ENCODE data around the gene HLCS.

Gene HLCS

DNA sequence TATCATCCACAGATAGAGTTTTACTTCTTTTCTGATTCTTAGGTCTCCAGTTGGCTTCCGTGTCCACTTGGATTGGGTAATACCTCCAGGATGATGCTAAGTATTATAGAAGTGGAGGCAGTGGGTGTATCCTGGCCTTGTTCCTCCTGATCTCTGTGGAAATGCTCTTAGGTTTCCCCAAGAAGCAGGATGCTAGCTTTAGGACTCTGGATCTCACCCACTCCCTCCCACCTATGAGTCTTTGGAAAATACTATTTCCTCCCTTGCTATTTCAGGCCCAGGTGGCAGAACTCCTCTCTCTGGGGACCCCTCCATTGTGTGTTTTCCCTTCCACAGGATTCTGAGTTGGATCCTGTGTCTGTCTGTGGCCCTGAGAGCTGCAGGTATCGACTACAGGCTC is 180.9 kb downstream of the HLCS start:
- in situ Hi-C loops (cut with MboI; ENCODE audit: low sequenced_read_pairs) = no loop called here

DNA sequence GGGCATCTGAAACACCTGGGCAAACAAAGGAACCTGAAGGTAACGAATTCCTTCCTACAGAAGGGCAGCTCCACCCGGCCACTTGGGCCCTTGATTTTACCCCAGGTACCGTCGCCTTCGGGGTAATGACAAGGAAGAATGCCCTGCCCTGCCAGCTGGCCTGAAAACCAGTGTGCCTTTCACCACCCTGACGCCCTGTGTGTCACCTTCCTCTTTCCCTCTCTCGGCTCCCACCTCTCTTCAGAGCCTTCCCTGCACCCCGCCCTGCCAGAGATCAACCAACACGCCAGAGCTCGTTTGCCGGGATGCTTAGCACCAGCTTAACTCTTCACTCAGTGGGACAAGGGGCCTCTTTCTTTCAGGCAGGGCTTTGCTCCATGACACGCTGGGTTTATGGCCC is 181.5 kb downstream of the HLCS start:
- in situ Hi-C loops (cut with MboI; ENCODE audit: low sequenced_read_pairs) = no loop called here

DNA sequence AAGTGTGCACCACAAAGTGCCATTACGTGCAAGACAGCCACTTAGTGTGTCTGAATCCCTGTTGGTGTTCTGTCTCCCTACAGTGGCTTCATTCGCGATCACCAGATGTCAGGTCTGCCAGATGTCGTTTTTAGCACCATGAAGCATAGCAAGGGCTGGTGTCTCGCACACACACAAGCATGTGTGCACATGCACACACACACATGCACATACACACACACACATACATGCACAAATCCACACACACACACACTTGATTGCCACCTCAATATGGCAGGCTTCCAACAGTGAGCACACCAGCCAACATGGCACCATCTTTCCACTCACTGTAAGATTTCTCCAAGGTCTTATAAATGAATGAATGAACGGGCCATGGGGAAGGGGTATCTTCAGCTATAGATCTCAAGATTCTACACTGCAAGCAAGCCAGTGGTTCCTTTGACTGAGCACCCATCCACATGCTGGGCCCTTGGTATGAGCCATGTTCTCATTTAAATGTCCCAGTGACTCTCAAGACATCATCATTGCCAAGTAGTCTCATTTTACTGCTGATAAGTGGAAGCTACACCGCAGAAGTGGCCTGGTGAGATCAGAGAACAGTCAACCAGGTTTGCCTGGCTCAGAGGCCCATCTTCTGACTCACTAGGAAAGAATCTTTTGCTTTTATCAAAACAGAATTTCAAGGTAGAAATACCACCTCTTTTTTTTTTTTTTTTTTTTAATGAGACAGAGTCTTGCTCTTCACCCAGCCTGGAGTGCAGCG is 182.7 kb downstream of the HLCS start:
- in situ Hi-C loops (cut with MboI; ENCODE audit: low sequenced_read_pairs) = no loop called here

DNA sequence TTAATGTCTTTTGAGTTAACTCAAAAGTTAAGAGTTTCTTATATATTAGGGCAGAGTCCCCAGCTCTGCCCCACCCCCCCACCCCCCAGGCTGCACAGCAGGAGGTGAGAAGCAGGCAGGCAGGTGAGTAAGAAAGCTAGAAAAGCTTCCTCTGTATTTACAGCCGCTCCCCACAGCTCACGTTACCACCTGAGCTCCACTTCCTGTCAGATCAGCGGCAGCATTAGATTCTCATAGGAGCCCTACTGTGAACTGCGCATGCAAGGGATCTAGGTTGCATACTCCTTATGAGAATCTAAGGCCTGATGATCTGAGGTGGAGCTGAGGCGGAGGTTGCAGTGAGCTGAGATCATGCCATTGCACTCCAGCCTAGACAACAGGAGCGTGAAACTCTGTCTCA is 185.6 kb downstream of the HLCS start:
- in situ Hi-C loops (cut with MboI; ENCODE audit: low sequenced_read_pairs) = no loop called here

DNA sequence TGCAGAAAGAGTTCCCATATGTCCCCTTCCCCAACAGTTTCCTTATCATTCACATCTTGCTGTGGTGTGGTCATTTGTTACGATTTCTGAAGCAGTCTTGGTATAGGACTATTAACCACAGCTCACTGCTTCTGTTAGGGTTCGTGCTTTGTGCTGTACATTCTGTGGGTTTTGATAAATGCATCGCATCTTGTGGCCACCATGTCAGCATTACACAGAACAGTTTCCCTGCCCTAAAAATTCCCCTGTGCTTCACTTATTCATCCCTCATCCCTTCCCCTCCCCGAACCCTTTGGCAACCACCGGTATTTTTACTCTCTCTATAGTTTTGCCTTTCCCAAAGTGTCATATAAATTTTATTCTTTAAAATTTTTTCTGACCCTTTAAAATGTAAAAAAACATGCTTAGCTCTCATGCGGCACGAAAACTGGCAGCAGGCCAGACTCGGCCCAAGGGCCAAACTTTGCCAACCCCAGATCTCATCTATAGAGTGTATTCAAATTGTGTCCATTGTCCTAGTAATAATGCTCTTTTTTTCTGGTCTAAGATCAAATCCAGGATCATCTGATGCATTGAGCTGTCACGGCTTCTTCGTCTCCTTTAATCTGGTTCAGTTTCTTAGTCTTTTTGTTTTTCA is 189.4 kb downstream of the HLCS start:
- in situ Hi-C loops (cut with MboI; ENCODE audit: low sequenced_read_pairs) = no loop called here

DNA sequence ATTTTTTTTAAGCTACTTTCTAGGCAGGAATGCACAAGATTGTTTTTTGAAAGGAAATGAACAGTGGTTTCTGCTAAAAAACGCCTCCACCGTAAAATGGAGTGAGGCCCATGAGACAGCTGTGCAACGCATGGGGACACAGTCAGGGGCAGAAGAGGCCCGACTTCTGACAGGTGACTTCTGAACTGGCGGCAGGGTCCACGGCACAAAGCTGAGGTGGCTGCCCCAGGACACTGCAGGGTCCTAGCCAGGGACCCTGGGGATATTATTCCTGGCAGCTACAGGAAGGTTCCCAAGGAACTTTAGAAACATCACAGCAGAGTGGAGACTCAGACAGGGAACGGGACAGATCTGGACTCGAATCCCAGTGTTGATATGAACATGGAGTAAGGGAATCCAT is 192.5 kb downstream of the HLCS start:
- in situ Hi-C loops (cut with MboI; ENCODE audit: low sequenced_read_pairs) = no loop called here

DNA sequence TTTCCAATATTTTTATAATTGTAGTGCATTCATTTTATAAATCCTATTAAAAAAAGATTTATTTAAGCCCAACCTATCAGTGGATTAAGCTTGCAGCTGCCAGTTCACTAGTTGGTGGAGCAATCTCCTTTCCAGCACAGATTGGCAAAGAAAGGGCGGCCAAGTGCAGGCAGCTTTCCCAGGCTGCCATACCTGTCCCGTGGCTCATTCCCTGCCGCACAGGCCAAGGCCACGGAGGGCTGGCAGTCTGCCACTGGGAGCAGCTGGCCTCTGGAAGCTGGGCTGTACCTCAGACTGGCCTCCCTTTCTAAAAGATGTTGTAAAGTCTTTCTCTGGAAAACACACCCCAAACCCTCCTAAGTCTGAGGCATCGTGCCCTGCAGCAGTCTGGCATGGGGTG is 193.4 kb downstream of the HLCS start:
- in situ Hi-C loops (cut with MboI; ENCODE audit: low sequenced_read_pairs) = no loop called here

DNA sequence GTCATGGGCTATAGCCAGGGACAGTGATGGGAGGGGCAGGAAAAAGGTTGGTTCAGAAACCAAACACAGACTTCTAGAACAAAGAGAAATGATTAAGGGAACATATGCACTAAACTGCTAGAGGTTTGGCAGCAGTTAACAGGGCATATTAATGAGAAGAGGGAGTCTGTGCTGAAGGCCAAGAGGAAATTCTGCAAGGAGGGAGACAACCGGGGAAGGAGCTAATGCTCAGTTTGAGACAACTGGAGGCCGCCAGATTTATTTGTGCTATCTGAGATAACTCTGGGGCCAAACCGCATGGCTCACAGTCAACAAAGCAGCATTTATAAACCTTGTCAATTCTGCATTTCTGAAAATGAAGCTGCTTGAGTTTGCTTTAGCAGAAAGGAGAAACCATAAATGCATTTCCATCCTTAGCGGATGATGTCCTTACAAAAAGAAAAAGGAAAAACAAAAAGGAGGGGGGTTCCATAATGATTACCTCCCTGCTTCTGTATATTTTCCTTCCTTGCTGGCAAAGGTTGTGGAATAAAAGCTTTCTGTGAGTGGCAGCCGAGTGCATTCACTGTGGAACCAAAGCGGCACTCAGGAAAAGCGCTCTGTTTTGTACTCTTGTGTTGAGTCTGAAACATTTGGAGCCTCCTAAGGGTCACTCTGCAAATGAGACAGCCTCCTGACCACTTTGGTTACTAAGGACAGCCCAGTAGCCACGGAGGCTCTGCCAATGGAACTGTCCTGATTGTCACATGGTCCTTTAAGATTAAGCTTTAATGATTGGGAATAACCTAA is 197.2 kb downstream of the HLCS start:
- in situ Hi-C loops (cut with MboI; ENCODE audit: low sequenced_read_pairs) = no loop called here

DNA sequence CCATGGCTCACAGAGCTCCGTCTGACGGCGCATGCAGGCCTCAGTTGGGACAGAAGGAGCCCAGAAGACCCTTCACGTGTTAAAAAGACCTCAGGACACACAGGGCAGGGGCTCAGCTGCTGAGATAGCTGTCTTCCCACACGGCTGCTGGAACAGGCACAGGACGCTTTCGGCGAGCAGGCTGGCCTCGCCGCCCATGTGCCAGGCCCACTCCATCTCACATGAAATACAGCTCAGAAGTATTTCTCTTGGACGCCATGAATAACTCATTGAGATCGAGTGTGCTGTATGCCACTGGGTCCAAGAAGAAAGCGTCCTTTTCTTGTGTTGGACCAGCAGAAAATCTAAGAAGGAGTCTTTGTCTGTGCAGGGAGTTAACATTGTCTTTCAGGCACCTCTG is 198.0 kb downstream of the HLCS start:
- in situ Hi-C loops (cut with MboI; ENCODE audit: low sequenced_read_pairs) = no loop called here

DNA sequence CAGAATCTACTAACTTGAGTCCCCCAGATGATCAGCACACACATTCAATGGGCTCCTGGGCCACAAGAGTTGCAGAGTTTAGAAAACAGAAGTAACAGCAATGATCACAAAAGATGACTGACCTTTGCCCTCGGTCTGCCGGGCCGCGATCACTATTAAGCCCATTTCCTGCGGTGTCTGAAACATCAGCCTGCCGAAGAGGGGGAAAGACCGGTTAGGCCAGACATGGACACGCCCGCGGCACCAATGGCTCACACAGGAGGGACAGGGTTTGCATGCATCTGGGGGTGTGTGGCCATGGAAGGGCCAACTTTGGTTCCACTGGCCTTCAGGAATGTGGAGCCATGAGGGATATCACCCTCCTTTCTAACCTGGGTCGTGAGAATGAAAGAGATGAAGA is 199.4 kb downstream of the HLCS start:
- in situ Hi-C loops (cut with MboI; ENCODE audit: low sequenced_read_pairs) = no loop called here

DNA sequence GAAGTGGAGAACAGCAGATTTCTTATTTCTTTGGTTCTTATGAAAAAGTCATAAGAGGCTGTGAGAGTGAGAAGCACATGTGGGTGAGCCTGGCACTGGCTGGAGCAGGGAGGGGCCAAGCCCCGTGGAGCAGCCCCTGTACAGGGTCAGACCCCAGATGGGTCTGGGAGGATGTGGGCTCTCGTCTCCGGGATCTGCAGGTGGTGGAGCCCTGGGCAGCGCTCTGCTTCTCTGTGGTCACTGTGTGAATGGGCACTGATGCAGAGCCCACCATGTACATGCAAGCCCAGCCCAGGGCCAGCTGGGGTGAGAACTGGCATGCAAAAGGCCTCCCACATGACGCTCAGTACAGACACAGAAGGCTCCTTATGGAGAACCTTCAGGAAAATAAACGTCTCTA is 200.0 kb downstream of the HLCS start:
- in situ Hi-C loops (cut with MboI; ENCODE audit: low sequenced_read_pairs) = no loop called here

DNA sequence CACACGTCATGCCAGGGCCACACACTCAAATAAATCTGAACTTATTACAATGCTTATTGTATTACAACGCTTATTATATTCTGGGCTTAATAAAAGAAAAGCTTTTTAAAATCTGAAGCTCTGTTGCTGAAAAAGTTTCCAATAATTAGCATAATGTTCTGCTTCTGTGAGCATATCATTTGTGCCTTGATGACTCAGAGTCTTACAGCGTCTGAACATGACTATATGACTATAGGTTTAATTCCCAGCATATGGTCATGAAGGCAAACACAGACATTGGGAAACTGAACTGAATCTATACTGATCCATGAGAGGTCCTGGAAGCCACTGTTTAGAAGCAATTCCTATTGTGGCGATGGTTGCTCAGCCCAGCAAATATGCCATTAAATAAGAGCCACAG is 201.2 kb downstream of the HLCS start:
- in situ Hi-C loops (cut with MboI; ENCODE audit: low sequenced_read_pairs) = no loop called here

DNA sequence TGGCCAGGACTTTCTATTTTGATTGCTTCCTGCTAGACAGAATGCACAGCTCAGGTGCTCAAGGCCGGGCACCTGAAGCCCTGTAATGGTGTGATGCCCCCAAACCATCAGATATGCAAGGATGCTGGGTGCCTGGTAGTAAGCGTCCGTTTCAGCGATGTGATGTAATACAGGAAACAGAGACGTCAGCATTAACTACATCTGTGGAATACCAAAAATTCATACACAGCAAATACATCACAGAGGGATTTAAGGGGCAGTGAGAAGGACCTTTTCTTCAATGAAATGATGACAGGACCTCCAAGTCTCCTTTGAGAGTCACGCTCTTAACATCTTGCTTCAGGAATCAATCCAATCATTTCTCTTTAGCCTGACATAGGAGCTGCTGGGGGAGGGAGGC is 203.2 kb downstream of the HLCS start:
- in situ Hi-C loops (cut with MboI; ENCODE audit: low sequenced_read_pairs) = no loop called here

DNA sequence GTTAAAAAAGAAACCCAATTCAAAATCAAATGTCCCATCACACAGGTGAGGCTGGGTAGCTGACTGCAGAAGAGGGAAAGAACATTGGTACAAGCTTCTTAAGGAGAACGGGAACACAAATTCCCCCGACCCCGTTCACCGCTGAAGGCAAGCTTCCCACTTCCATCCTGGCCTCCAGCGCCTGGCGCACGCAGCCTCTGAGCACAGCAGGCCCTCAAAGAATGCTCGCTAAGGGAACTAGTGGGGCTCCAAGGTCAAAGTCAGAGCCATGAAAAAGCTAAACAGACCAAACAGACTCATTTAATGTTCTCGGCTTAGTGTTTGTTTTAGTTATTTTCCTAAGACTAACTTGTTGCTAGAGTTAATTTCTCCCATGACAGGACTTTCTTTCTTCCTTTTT is 203.8 kb downstream of the HLCS start:
- in situ Hi-C loops (cut with MboI; ENCODE audit: low sequenced_read_pairs) = no loop called here

DNA sequence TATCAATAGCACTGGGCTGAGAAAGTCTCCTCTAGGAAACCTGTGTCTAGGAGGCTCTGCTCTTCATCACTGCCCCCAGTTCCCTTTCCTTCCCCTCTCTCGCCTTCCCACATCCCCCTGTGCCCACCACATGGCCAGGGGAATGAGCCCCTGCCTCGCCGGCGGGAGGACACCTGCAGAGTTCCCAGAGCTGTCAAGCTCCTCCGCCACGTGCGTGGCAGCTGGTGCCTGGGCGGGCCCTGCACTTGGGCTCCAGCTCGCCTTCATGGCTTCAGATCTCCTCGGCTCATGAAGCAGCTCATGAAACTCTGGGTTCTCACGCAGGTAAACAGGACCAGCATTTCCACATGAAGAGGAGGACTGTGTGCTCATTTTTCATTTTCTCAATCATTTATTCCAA is 204.8 kb downstream of the HLCS start:
- in situ Hi-C loops (cut with MboI; ENCODE audit: low sequenced_read_pairs) = no loop called here

DNA sequence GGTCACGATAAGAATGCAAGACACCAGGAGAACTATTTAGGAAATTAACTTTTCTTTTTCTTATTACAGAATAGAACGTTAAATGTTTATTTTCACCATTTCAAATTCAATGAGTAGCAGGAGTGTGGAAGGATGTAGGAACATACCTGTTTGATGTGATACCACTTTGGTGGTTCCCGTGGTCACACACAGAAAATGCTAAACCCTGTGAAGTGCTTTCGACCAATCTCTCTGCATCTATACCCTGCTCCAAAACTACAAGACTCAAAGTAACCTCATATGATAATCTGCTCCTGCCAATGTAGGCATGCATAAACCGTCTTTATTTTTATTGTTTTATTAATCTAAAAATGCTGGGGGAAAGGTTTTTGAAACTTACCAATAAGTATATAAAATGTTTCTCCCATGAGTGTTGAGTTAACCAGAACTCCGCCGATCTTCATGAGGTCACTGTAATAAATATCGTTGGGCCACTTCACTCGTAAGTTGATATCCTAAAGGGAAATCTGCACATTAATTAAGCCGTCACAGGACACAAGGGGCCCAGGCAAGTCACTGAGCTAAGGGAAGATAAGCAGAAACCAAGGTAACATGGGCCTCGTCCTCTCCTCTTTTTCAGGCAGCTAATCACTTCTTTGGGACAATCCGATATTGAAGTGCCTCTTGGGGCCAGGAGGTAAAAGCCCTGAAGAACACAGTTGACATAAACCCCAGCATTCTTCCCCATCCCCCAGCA is 207.0 kb downstream of the HLCS start:
- in situ Hi-C loops (cut with MboI; ENCODE audit: low sequenced_read_pairs) = no loop called here

DNA sequence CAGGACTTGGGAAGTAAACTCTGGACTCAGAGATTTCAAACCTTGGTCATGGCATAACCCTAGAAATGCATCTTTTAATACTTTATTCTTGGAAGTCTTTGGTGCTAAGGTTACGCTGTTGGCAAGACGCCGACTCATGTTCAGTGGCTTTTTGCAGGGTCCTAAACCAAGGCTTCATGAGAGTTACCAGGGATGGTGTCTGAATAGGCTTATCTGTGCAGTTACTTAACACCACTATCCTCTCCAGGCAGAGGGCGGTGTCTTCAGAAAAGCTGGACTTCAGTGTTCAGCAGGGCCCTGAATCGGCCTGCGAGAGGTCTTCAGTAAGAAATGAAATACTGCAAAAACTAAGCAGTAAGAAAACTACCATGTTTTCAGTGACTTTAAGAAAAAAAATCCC is 209.3 kb downstream of the HLCS start:
- in situ Hi-C loops (cut with MboI; ENCODE audit: low sequenced_read_pairs) = no loop called here

DNA sequence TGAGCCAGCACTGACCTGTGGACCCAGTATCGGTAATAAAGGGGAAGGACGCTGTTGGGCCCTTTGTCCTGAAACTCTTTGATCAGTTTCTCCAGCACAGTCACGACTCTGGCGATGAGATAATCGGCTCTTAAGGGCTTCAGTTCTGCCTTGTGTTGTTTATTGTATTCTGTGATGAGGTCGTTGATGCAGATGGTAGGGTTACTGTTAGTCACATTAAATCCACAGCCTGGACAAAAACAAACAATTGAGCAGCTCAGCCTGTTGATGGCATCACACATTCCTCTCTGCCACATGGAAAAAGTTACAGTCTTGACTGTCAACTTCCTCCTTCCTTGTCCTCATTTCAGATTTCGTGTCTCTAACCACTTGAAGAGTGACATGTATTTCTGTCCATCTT is 209.9 kb downstream of the HLCS start:
- in situ Hi-C loops (cut with MboI; ENCODE audit: low sequenced_read_pairs) = no loop called here

DNA sequence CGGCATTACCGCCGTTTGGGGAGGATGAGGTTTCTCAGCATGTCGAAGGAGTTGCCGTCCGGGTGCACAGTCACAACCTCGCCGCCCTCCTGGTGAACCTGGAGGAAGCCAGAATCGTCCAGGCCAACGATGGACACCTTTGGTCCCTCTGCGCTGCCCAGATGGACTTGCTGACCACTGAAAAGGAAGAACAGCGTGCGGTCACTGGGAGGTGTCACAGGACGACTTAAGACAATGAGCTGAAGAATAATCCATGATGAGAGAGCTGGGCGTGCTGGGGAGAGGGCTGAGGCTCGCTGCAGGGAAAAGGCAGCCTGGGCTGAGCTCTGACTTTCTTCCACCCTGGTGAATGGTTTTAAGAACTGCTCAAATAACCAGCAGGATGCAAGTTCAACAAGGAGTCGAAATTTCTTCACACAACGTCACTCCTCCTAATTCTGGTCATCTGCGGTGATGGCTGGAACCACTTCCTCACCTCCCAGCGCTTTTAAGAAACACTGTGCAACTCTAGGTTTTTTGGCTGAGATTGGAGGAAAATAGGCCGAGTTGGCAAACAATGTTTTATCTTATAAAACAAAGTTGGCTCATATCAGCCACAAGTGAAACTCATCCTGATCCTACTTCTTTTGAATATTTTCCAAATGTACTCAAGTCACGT is 212.1 kb downstream of the HLCS start:
- in situ Hi-C loops (cut with MboI; ENCODE audit: low sequenced_read_pairs) = no loop called here

DNA sequence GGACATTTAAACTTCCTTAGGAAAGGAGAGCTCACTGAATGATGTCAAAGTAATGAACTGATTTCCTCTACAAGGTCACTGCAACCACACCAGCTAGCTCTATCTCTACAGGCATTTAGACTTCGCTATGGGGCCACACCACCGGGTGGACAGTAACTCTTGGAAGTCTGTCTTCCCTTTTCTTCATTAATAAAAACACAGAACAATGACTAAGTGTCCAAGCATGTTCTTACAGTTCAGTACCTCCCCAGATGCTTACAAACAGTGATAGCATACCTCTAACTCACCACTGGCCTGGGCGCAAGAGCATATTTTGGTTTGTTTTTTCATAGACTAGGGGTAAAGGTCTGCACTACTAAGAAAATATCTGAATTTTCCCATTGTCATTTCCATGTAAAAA is 212.9 kb downstream of the HLCS start:
- in situ Hi-C loops (cut with MboI; ENCODE audit: low sequenced_read_pairs) = no loop called here

DNA sequence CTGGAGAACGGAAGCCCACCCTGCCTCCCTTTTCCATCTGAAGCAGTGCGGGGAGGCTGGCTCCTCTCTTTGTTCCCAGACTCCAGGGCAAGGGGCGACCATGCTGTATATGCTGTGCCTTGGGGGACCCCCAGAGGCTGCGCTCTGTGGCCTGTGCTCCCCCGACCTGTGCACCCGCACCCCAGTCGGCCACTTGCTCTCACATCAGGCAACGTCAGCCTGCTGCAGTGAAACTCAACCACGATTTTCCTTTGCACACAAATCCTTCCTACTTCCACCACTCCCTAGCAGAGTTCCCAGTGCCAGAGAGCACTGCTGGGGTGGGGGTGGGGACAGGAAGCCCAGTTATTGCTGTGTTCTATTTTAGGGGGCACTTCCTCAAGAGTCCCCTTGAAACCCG is 215.1 kb downstream of the HLCS start:
- in situ Hi-C loops (cut with MboI; ENCODE audit: low sequenced_read_pairs) = no loop called here
